Astrocyte of the spinal cord (primary cell): ENCODE results near the gene CABLES2.

ENCODE experiments used
- DNase-seq: peaks from one replicate; pipeline ENCODE4 v3.0.0; 2011; ENCODE audit warnings: low read depth, low spot score
- H3K4me3 ChIP-seq: 2 replicates; pipeline ENCODE4 v1.5.1; 2011; ENCODE audit warnings: low read depth, mild to moderate bottlenecking, low read length, moderate library complexity
- in situ Hi-C: cut with HindIII; loops from 2 replicates; pipeline ENCODE4 v1.10.0; 2017; ENCODE audit warnings: low sequenced_read_pairs
- TF ChIP-seq, protein P1 (sequence below): IDR thresholded peaks from 2 replicates; pipeline ENCODE4 v1.5.1; 2012; ENCODE audit warnings: low read depth, mild to moderate bottlenecking, low read length, inconsistent platforms

CABLES2 gene

DNA sequence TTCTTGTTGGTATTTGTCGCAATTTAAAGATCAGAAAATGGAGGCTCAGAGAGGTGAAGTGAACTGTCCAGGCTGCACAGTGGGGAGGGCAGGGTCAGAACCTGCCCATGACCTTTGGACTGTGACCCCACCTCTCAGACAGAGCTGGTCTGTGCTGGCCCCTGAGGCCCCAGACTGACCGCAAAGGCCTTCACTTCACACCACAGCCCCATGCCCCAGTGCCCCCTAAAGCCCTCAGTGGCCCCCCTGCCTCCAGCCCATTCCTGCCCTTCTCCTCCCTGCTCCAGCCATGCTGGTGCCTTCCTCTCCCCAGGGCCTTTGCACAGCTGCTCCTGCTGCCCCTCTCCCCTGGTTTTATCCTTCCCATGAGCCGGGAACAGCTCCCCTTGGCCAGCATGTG, 29.6 kb upstream of the CABLES2 start:
- in situ Hi-C loops: no loop called here
- TF ChIP-seq, protein P1, sequence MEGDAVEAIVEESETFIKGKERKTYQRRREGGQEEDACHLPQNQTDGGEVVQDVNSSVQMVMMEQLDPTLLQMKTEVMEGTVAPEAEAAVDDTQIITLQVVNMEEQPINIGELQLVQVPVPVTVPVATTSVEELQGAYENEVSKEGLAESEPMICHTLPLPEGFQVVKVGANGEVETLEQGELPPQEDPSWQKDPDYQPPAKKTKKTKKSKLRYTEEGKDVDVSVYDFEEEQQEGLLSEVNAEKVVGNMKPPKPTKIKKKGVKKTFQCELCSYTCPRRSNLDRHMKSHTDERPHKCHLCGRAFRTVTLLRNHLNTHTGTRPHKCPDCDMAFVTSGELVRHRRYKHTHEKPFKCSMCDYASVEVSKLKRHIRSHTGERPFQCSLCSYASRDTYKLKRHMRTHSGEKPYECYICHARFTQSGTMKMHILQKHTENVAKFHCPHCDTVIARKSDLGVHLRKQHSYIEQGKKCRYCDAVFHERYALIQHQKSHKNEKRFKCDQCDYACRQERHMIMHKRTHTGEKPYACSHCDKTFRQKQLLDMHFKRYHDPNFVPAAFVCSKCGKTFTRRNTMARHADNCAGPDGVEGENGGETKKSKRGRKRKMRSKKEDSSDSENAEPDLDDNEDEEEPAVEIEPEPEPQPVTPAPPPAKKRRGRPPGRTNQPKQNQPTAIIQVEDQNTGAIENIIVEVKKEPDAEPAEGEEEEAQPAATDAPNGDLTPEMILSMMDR: no peak
- DNase-seq: no peak
- H3K4me3 ChIP-seq: no peak overlapping the region

DNA sequence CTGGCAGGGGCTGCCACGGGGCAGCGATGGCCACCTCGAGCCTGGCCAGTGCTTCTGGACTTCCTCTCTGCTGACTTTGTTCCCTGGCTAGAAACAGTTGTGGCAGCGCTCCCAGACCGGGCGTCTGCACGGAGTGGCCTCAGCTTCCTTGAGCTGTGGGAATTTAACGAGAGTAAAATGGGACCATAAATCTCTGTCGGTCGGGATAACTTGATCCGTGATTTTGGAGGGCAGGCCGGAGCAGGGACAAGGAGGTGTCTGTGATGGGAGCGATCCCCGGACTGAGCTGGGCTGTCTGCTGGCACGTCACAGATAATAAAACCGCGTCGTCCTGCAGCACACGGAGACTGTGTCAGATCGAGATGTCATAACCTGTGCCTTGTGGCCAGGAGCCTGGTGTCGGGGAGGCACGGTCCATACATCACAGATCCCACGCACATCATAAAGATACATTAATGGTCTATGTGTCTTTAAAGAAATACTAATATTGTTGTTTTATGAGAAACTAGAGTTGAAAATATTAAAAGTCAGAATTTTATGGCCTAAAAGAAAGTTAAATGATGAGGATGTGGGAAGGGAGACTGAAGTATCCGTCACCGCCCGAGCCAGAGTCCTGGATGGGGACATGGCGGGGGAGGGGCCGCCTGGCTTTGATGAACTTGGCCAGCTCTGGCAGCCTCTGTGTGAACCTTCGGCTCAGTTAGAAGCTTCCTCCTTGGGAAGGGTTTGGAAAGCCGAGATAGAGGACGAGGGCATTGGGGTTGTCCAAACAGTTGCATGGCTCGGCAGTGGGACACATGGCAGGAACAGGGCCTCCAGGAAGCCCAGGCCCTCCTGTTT, 26.8 kb upstream of the CABLES2 start:
- H3K4me3 ChIP-seq: no peak overlapping the region
- in situ Hi-C loops: no loop called here
- DNase-seq: no peak
- TF ChIP-seq, protein P1: no peak

DNA sequence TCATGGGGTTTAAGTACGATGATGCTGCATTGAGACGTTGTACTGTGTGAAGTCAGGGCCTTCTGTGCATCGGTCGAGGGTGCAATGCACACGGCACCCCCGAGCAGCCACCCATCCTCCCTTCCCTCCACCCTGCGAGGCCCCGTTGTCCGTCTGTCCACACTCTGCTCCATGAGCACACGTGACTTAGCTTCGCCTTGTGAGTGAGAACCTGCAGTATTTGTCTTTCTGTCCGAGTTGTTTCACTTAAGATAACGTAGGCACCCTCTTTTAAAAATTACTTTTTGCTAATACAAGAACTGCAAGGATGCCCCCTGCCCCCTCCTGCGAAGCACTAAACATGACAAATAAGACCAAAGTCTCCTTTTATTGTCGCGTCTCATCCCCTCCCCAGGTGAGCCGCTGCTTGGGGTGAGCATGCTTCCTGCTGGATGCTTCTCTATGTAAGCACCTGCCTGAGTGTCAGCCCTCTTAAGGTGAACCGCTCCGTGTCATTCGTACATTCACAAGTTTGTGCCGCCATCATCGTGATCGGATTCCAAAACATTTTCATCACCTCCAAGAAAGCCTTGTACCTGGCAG, 23.9 kb upstream of the CABLES2 start:
- in situ Hi-C loops: no loop called here
- no peak overlapping the region for H3K4me3 ChIP-seq
- TF ChIP-seq, protein P1: no peak
- DNase-seq: no peak

DNA sequence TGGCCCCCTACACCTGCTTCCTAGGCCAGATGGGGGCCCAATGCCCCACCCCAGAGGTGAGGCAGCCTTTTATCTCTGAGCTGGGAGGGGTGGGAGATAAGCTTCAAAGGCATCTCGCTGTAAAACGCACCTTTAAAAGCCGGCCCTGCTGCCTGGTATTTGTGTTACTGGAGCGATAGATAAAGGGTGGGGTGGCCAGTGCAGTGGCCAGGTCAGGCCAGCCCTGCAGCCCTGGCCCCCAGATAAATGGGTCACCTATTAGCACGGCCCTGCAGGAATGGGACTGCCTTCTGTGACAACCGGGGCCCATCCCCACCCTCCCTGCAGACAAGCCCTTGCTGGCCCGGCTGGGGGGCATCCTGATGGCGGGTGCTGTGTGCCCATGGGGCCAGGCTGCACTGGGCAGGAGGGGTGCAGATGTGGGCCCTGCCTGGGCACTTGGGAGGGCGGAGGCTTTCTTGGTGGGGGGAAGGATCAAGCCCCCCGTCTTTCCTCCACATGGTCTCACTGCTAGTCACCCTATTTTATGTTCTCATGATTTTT, 23.3 kb upstream of the CABLES2 start:
- TF ChIP-seq, protein P1: no peak
- in situ Hi-C loops: no loop called here
- no peak for DNase-seq

DNA sequence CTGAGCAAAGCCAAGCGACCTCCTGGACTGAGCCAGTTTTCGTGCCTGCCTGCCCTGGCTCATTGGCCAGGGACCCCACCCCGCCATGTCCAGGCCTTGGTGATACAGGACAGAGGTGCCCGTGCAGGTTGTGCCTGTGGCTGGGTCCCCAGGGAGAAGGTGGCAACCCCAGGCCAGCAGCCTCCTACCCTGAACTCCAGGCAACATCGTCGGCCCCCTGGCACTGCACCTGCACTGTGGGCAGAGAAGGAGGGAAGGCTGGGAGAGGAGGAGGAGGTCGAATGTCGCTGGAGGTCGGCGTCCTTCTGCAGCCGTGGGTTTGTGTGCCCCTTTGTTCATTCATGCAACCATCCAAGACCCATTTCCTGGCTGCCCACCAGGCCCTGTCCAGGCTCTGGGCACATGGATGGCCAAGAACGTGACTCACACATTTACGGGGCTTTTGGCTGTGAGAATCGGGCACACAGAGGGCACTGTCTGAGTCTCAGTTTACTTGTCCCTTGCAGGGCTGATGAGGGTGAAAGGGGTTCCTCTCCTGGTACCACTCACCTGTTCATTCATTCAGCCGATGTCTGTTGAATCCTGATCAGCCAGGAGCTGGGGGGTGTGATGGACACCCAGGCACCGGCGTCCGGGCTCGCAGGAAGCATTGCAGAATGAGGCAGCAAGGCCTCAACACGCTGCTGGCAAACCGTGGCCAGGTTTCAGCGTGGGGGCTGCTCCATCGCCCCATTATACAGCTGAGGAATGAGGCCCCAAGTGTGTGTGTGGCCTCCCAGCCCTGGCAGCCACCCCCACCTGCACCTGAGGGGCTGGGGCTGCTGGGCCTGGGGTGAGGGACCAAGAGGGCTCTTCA, 22.6 kb upstream of the CABLES2 start:
- no peak overlapping the region for H3K4me3 ChIP-seq
- in situ Hi-C loops: no loop called here
- TF ChIP-seq, protein P1: no peak
- no peak for DNase-seq

More for the DNA sequence above, 23.3 kb upstream of the CABLES2 start:
- no peak overlapping the region for H3K4me3 ChIP-seq

DNA sequence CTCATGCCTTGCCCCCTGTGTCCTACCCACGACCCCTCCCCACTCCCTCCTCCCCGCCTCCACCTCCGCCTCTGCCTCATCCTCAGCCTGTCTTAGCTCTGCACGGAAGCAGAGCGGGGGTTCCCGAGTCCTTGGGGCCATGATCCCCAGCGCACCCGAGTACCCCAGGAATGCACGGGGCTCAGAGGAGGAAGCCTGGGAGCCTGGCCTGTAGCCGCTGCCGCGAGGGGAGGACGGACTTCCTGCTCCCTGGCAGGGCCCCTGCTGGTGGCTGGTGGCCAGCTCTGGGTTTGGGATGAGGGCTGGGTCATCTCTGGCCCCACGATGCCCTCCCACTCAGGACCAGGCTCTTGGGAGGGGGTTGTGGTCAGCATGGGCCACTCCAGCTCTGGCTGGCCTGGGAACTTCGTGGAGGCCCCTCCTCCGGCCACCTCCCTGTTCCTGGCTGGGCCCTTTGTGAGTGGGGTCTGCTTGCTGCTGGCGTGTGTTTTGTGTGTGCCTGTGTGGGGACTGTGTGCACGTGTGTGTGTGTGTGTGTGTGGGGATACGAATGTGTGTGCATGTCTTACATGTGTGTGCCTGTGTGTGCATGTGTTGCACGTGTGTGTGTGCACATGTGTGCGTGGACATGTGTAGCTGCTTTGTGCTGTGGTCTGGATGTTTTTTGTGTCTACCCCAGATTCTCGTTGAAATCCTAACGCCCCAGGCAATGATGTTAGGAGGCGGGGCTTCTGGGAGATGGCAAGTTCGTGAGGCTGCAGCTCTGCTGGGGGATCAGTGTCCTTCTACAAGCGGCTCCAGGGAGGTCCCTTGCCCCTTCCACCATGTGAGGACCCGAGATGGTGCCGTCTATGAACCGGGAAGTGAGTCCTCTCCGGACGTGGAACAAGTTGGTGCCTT, 21.6 kb upstream of the CABLES2 start:
- H3K4me3 ChIP-seq: no peak overlapping the region
- TF ChIP-seq, protein P1: no peak
- no peak for DNase-seq
- in situ Hi-C loops: no loop called here
